ENCODE measurements around the gene FARS2. TPM values are rescaled to one million over a fixed set of nuclear protein-coding genes. Genes with fewer than 3 reads are reported as not detected.

Gene FARS2
- total and polyA plus RNA-seq, 12 donors: 7.6 to 22.4 (median 20.8) TPM

GRCh38 chr6:5472571-5472970 is 211.3 kb downstream of the FARS2 start:
- H3K4me1 ChIP-seq: peaks cover 0 to 23% (median 0%) of the 10 kb centered on the region in 9 donors
- no peak for DNase-seq
- H3K36me3 ChIP-seq: no peaks in the 10 kb centered on the region
- intact Hi-C loops (cut with DNase I): loop anchor here in 5 of 10 donors (5.0 to 10.0 kb wide), 4 partner anchors 290 to 1072 kb away; no protein-coding TSS in a partner anchor
- no peak overlapping the region for H3K4me3 ChIP-seq
- ATAC-seq: no peak
- no peaks in the 10 kb centered on the region for H3K27me3 ChIP-seq
- no peak overlapping the region for H3K27ac ChIP-seq
- 96 to 97% methylated on average over 2 of the region's 2 CpGs for WGBS, 2 donors
- TF ChIP-seq, protein P1, sequence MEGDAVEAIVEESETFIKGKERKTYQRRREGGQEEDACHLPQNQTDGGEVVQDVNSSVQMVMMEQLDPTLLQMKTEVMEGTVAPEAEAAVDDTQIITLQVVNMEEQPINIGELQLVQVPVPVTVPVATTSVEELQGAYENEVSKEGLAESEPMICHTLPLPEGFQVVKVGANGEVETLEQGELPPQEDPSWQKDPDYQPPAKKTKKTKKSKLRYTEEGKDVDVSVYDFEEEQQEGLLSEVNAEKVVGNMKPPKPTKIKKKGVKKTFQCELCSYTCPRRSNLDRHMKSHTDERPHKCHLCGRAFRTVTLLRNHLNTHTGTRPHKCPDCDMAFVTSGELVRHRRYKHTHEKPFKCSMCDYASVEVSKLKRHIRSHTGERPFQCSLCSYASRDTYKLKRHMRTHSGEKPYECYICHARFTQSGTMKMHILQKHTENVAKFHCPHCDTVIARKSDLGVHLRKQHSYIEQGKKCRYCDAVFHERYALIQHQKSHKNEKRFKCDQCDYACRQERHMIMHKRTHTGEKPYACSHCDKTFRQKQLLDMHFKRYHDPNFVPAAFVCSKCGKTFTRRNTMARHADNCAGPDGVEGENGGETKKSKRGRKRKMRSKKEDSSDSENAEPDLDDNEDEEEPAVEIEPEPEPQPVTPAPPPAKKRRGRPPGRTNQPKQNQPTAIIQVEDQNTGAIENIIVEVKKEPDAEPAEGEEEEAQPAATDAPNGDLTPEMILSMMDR (IDR thresholded peaks at IDR 0.05): no peak
- no peaks in the 10 kb centered on the region for H3K9me3 ChIP-seq

DNA sequence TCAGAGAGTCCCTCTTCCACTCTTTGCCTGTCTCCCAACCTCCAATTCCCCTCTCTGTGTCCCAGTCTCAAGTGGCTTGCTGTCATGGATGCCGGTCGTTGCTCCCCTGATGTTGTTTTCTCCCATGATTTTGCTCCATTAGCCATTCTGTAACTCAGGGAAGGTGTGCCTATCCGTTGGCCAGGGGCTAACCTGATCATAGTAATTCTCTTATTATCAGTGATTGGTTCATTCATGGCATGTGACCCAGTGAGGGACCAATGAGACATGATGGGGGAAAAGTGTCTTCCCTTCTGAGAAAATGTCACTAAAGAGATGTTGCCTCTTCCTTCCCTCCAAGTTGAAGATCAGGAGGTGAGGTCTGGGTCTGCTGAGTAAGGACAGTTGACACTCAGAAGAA is 214.5 kb downstream of the FARS2 start:
- intact Hi-C loops (cut with DNase I): loop anchor here in 5 of 10 donors (5.0 to 10.0 kb wide), 4 partner anchors 289 to 1069 kb away; no protein-coding TSS in a partner anchor
- Histone ChIP-seq H3K27ac (no peak overlapping the region), H3K9me3 (no peaks in the 10 kb centered on the region), H3K4me1 (peaks cover 0 to 27% (median 0%) of the 10 kb centered on the region in 9 donors), H3K27me3 (no peaks in the 10 kb centered on the region), H3K4me3 (no peak overlapping the region), H3K36me3 (no peaks in the 10 kb centered on the region)
- no peak for ATAC-seq
- WGBS, 2 donors: 97 to 99% methylated on average over 3 of the region's 3 CpGs
- TF ChIP-seq, protein P1 (IDR thresholded peaks at IDR 0.05): no peak
- DNase-seq: no peak

- ATAC-seq (no peak), DNase-seq (no peak)
These were observed 217.1 kb downstream of the FARS2 start for GRCh38 chr6:5478380-5478779.

GRCh38 chr6:5481033-5481432 is 219.7 kb downstream of the FARS2 start:
- H3K9me3 ChIP-seq: no peaks in the 10 kb centered on the region
- no peak overlapping the region for H3K27ac ChIP-seq
- peak overlapping the region in 4 of 10 donors; percentile 8 to 20 (median 12) for H3K4me3 ChIP-seq
- no peaks in the 10 kb centered on the region for H3K36me3 ChIP-seq
- peaks cover 0 to 16% (median 0%) of the 10 kb centered on the region in 9 donors for H3K4me1 ChIP-seq
- intact Hi-C loops (cut with DNase I): no loop called here
- TF ChIP-seq, protein P1 (IDR thresholded peaks at IDR 0.05): no peak
- peak in 1 of 2 donors; percentile 16 for DNase-seq
- peak in 6 of 8 donors; percentile 45 to 79 (median 66) for ATAC-seq
- WGBS, 2 donors: 23 to 35% methylated on average over 8 of the region's 8 CpGs
- no peaks in the 10 kb centered on the region for H3K27me3 ChIP-seq

More at GRCh38 chr6:5478380-5478779, 217.1 kb downstream of the FARS2 start:
- H3K27ac ChIP-seq: no peak overlapping the region
- no peaks in the 10 kb centered on the region for H3K9me3 ChIP-seq
- no peaks in the 10 kb centered on the region for H3K36me3 ChIP-seq
- TF ChIP-seq, protein P1 (IDR thresholded peaks at IDR 0.05): no peak
- no peak overlapping the region for H3K4me3 ChIP-seq
- intact Hi-C loops (cut with DNase I): loop anchor here in 5 of 10 donors (5.0 to 10.0 kb wide), 4 partner anchors 286 to 1066 kb away; no protein-coding TSS in a partner anchor
- H3K27me3 ChIP-seq: no peaks in the 10 kb centered on the region
- 97 to 98% methylated on average over 6 of the region's 6 CpGs for WGBS, 2 donors
- H3K4me1 ChIP-seq: peaks cover 0 to 16% (median 0%) of the 10 kb centered on the region in 9 donors

All from heart right ventricle (tissue), 16 donors.